ENCODE results near the gene ZNF578.
"Not testable (repeated sequence)": the region's sequence is repeated elsewhere in the genome, so short reads cannot be mapped to it uniquely, and the experiment has no call there.

The ZNF578 gene

GRCh38 chr19:52561611-52562010 is 108.3 kb downstream of the ZNF578 start:
- not testable (repeated sequence) for H3K27ac ChIP-seq (ENCODE audit: low read depth, low read length); H3K4me1 ChIP-seq (ENCODE audit: control insufficient read depth, insufficient read depth, low read length, unreplicated experiment); H3K36me3 ChIP-seq (ENCODE audit: insufficient read depth, low read length); H3K27me3 ChIP-seq (ENCODE audit: insufficient read depth, low read length); H3K79me2 ChIP-seq (ENCODE audit: control insufficient read depth, insufficient read depth, low read length, unreplicated experiment); H3K4me3 ChIP-seq (ENCODE audit: low read depth, low read length); H2AFZ ChIP-seq (ENCODE audit: low read length, unreplicated experiment)

Measured in ACC112 (cell line).